H7 (cell line): ENCODE measurements around the gene GUCA2A. TPM values are rescaled to one million over a fixed set of nuclear protein-coding genes. Genes with fewer than 3 reads are reported as not detected.

Experiments used
- DNase-seq: peaks from one replicate; pipeline ENCODE4 v3.0.0; 2012
- H3K27me3 ChIP-seq: 2 replicates; pipeline ENCODE4 v1.6.0; 2011; ENCODE audit warnings: mild to moderate bottlenecking, low read length; ENCODE audit not compliant: control insufficient read depth, insufficient read depth
- H3K36me3 ChIP-seq: replicated peaks from 2 replicates; pipeline ENCODE4 v1.5.1; 2011; ENCODE audit warnings: low read length; ENCODE audit not compliant: control insufficient read depth, insufficient read depth
- H3K4me3 ChIP-seq: 2 replicates; pipeline ENCODE4 v1.5.1; 2011; ENCODE audit warnings: low read depth, mild to moderate bottlenecking, control low read depth, low read length, moderate library complexity; ENCODE audit not compliant: insufficient read depth
- total RNA-seq: library from RNA; depleted of rRNA; stranded (reverse); fragments of >200 nt; shearing (Covaris generic); gene quantifications from 2 replicates; pipeline ENCODE4 v1.2.3, GENCODE V29; 2014

GUCA2A gene
- total RNA-seq, 1 experiment from 2014 or later, result not detected

DNA sequence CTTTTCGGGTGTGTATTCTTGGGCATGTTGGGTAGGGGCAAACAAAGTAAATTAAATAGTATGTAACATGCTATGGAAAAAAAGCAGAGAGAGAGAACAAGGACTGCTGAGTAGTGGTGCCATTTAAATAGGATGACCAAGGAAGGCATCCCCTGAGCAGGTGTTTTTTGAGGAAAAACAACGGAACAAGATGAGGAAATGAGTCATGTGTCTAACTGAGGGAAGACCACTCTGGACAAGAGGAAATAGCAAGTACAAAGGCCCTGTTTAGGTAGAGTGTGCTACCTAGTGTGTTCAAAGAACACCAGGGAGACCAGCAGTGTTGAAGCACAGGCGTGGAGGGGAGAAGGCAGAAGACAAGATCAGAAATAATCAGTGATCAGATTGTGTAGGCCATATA, 20.1 kb upstream of the GUCA2A start:
- DNase-seq, result no peak
- Histone ChIP-seq H3K36me3 (0 out of 2 replicates have a peak, but pooled peaks cover 1% of the 10 kb centered on the region), H3K4me3 (no peak overlapping the region), H3K27me3 (no peaks in the 10 kb centered on the region)

DNA sequence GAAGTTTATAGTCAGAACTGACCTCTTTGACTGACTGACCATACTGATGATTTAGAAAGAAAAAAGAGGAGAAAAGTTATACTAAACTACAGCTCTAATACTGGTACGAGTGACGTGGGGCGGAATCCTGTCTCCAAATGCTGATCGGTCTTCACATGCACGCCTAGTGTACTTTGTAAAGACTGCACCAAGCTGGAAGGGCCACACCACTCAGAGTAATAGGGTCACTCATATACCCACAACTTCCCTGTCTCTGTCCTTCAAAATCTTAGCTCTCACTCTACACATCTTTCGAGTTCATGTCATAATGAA, 19.4 kb upstream of the GUCA2A start:
- DNase-seq, result no peak
- no peaks in the 10 kb centered on the region for H3K27me3 ChIP-seq
- H3K36me3 ChIP-seq, result peaks cover 2% of the 10 kb centered on the region; the same call in 1 of the 2 replicates

DNA sequence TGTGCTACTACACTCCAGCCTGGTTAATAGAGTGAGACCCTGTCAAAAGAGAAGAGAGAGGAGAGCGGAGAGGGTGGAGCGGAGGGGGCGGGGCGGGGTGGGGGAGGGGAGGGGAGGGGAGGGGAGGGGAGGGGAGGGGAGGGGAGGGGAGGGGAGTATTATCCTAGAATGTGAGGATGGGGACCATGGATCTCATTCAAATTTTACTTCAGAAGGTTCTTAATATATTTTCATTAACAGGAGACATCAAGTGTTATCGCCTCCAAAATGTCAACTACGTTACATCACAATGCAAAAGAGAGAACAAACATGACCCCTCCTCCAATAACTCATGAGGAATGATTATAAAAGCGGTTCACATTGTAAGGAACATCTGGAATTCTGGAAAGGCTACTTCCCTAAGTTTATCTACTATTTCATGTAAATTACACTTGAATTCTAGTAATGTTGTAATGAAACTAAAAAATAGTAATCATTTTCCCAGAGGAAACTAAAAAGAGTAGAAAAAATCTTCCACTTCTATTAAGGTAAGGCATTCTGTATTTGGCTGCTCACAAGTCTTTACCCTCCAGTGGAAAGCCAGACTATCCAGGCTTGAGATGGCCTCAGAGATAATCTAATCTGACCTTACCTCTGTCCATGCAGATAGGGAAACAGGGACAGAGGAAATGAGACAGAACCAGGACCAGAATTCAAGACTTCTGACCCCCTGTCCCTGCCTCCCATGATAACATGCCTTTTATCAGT, 18.8 kb upstream of the GUCA2A start:
- no peak for DNase-seq
- Histone ChIP-seq H3K4me3 (no peak overlapping the region), H3K27me3 (no peaks in the 10 kb centered on the region), H3K36me3 (peaks cover 3% of the 10 kb centered on the region; the same call in 1 of the 2 replicates)

More for the DNA sequence above, 19.4 kb upstream of the GUCA2A start:
- H3K4me3 ChIP-seq, result no peak overlapping the region

DNA sequence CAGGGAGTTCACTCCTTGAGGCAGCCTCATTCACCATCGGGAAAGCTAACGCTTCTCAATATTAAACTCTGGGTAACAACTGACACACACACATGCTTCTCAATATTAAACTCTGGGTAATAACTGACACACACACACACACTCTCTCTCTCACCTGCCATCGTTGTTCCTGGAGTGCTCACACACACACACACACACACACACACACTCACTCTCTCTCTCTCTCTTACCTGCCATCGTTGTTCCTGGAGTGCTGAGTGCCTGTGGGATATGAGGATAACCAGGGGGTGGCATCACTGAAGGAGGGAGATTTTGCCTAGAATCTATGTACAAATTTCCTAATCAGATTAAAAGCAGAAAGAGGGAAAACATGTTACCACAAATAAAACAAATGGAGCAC, 17.1 kb upstream of the GUCA2A start:
- H3K27me3 ChIP-seq, result no peaks in the 10 kb centered on the region
- H3K4me3 ChIP-seq, result no peak overlapping the region
- H3K36me3 ChIP-seq, result peaks cover 3% of the 10 kb centered on the region; the same call in 1 of the 2 replicates
- DNase-seq, result no peak

DNA sequence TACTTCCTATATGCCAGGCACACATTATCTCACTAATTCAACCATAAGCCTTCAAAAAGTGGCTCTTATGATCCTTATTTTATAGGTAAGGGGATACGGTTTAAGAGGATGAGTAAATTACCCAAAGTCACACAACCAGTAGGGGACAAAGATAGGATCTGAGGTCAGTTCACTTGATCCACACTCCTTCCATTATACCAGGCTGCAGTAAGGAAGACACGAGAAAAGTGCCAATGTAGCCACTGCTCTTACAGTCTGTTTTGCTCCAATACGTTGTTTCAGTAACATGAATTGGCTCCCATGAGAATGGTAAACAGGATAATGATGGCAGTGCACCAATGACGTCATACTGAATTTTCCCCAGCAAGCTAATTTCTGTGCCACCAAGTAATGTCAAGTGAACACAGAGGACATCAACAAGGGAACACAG, 15.4 kb upstream of the GUCA2A start:
- H3K4me3 ChIP-seq, result no peak overlapping the region
- no peak for DNase-seq
- no peaks in the 10 kb centered on the region for H3K27me3 ChIP-seq
- peaks cover 1% of the 10 kb centered on the region for H3K36me3 ChIP-seq

DNA sequence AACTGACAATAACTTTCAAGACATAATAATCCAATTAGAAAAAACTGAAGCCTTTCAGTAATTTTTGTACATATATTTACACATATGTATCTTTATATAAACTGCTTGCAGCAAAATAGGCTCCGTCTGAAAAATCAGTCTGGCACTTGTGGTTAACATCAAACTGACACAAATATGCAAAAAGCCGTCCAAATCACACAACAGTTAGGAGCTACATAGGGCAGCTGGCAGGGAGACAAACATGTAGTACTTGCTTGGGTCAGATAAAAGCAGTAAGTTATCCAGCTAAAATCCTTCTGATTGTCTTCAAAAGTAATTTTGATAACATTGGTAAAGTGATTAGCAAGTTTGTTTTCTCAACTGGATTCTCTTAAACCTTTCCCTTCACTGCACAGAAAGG, 14.7 kb upstream of the GUCA2A start:
- H3K27me3 ChIP-seq, result no peaks in the 10 kb centered on the region
- H3K36me3 ChIP-seq, result peaks cover 1% of the 10 kb centered on the region
- H3K4me3 ChIP-seq, result no peak overlapping the region
- DNase-seq, result no peak

DNA sequence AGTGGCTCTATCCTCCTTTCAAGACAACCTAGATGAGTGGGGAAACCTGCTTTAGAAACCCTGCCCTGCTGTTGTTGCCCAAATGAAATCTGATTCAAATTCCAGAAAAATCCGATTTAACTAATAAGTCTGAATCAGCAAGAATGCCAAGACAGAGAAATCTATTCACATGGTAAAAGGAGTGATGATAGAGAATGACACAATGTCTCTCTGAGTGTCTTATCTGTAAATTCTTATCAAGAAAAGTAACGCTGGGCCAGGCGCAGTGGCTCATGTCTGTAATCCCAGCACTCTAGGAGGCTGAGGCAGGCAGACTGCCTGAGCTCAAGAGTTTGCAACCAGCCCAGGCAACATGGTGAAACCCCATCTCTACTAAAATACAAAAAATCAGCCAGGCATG, 13.7 kb upstream of the GUCA2A start:
- DNase-seq, result no peak
- Histone ChIP-seq H3K4me3 (no peak overlapping the region), H3K36me3 (peaks cover 1% of the 10 kb centered on the region), H3K27me3 (no peaks in the 10 kb centered on the region)

DNA sequence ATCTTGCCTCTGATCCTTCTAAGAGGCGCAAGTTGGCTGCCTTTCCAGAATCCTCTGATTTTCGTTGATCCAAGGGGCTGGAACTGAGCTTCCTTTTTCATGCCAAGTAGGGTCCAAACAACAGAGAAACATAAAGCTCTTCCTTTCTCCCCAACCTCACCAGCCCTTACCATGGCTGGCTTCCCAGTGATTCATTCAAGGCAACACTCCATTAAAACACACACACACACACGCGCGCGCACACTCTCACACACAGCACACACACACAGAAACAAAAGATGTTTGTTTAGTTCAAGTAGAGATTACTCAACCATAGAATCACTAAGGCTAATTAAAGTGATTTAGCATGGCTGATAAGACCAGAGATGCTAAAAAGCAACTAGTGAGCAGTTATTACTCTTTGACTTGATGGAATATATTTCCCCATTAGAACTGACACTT, 13.0 kb upstream of the GUCA2A start:
- Histone ChIP-seq H3K4me3 (no peak overlapping the region), H3K36me3 (peaks cover 1% of the 10 kb centered on the region), H3K27me3 (no peaks in the 10 kb centered on the region)
- DNase-seq, result no peak

DNA sequence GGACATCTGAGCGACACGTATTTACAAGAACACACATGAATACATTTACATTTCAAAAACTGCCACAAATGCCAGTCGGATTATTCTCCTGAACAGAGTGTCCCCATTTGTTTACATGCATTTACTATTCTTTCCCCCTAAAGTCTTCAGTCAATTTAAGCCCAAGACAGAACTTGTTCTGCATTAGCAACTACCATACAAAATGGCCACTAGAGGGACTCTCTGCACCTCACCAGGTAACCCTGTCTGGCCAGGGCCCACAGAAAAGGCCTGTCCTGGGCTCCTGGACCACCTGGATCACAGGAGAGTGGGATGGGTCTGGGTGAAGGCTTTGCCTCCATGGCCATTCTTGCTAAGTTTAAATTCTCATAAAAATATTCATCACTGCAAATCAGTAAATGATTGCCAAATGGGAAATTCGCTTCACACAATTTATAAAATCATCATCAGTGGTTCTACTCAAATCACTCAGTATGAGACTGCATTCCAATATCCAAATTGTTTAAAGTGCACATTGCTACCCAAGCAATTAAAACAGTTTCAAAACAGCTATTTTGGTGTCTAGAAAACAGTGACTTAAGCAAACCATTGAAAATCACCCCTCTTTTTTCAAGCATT, 12.5 kb upstream of the GUCA2A start:
- Histone ChIP-seq H3K27me3 (no peaks in the 10 kb centered on the region), H3K36me3 (peaks cover 1% of the 10 kb centered on the region), H3K4me3 (no peak overlapping the region)
- DNase-seq, result peak; percentile 78

DNA sequence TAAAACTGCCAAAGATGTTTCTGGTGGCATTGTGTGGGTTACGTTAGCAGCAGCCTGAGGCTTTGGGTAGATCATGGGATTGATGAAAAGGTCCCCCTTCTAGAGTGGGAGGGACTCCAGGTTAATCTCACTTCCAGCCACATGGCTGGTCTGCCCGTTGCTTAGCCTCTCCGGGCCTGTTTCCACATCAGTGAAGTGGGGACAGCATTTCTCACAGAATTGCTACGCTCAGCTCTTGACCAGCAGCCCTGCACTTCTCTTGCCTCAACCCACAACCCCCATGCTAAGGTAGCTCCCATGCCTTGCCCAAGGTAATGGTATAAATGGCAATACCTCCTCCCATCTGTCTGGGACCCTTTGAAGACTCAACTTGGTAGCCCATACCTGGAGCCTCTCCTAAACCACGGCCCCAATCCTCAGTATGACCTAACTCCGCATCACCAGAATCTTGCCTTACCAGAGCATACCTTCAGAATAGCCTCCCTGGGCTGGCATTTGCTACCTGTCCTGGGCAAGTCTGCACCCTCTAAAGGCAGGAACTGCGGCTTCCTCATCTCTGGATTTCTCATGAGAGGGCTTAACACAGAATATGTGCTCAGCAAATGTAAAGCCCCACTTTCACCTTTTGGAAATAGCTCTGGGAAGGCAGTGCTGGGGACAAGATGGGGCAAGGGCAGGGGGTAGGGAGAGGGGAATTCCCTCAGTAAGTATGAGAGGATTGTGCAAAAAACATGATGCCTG, 10.9 kb upstream of the GUCA2A start:
- DNase-seq, result no peak
- no peaks in the 10 kb centered on the region for H3K27me3 ChIP-seq

DNA sequence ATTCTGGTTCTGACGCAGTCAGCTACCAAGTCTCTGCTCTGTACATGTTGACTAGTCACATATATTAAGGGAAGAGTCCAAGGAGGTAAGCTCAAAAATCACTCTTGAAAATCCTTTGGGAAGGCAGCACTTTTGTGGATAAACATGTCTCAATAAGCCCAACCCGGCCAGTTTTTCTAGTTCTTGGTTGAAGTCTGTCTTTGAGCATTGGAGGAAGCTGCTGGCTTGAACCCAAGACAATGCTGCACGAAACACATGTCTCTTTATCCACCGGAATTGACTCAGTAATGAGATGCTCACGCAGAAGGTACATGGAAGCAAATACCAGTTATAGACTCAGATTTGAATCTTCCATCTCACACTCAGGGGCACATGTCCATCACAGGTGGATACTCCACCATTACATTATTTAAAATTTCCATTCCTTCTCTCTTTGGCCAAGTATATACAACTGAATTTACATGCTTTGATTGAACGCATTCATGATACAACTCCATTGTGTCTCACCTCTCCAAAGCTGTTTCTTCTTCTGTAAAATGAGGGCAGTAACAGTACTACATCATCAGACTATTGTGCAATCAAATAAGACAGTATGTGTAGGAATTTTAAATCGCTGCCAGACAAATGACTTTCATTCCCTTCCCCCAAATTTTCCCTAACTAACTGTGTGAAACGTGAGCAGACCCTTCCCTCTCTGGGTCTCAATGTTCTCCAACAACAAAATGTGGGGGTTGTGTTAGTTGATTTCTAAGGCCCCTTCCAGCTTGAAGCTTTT, 9.6 kb upstream of the GUCA2A start:
- no peak overlapping the region for H3K4me3 ChIP-seq
- peaks cover 1% of the 10 kb centered on the region for H3K36me3 ChIP-seq
- H3K27me3 ChIP-seq, result no peaks in the 10 kb centered on the region
- DNase-seq, result no peak

More for the DNA sequence above, 10.9 kb upstream of the GUCA2A start:
- H3K4me3 ChIP-seq, result no peak overlapping the region
- peaks cover 1% of the 10 kb centered on the region for H3K36me3 ChIP-seq

DNA sequence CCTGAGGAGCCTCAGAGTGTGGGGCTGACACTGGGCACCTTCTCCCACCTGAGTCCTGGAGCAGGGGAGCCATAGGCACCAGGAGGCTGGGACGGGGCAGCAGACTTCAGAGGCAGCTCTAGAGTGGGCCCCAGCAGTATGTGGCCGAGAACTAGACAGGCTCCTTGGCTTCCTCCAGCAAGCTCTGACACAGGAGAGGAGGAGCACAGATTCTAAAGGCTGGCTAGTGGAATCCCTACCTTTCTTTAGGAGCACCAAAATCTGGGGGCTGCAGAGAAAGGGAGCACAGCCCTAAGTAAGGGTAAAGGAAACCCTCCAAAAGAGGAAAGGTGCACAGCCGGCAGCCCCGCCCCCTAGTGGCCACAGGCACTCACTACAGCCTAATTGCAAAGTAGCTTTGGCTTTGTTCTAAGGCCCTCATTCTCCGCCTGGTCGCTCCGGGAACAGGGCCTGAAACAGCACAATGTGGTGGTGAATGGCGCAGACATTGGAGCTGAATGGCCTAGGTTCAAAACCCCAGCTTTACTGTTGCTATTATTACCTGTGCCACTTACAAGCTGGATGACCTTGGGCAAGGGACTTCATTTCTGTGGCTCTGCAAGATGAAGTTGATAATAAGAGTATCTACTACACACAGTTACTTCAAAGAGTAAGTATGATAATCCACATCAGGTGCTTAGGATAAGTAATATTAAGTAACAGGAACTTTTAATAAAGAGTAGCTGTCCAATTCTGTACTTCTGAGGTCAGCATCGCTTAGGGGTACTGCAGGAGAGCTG, 8.8 kb upstream of the GUCA2A start:
- DNase-seq, result peak; percentile 87
- Histone ChIP-seq H3K4me3 (no peak overlapping the region), H3K27me3 (no peaks in the 10 kb centered on the region)

DNA sequence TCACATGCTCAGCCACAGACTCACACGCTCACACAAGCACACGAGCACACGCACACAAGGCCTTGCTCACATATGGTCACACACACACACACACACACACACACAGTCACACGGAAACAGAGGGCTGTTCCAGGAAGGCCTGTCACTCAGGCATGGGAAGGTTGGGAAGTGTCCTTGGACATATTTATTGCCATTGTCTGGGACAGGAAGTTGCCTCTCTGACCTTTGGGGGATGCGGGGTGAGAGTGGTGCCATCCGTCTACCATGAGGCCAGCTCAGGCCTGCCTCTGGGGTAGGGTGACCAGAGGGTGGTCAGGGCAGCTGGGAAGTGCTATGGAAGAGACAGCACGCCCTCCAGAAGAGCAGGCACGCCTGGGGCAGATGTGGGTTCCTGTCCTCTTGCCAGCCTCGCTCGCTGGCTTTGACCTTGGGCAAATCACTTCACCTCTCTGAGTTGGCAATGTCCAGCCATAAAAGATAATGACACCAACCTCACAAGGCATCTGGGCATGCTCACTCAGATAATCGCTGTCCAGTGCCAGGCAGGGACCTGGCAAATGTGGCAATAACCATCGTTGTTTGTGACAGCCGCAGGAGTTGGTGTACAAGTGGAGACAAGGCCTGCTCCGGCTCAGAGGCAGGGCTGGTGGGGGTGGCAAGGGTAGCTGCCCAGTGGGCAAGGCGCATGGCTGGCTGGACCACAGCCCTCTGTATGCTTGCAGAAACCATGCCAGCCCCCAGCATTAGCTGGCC, 8.0 kb upstream of the GUCA2A start:
- no peak for DNase-seq
- no peak overlapping the region for H3K4me3 ChIP-seq
- H3K36me3 ChIP-seq, result no peaks in the 10 kb centered on the region; the same call in none of the 2 replicates
- H3K27me3 ChIP-seq, result no peaks in the 10 kb centered on the region

More for the DNA sequence above, 8.8 kb upstream of the GUCA2A start:
- no peaks in the 10 kb centered on the region; the same call in none of the 2 replicates for H3K36me3 ChIP-seq
